ENCODE results near the gene SF3B6. TPM values are rescaled to one million over a fixed set of nuclear protein-coding genes. Genes with fewer than 3 reads are reported as not detected.
"Not testable (repeated sequence)": the region's sequence is repeated elsewhere in the genome, so short reads cannot be mapped to it uniquely, and the experiment has no call there.

SF3B6 gene
- polyA plus RNA-seq (2013, experiment 1 of 2; ENCODE audit: insufficient read length) = 115 TPM
- polyA plus RNA-seq (2013, experiment 2 of 2; ENCODE audit: insufficient read length) = 115 TPM

GRCh38 chr2:24075915-24076848 lies at the start of gene SF3B6:
TSS of gene SF3B6 (minus strand) at chr2:24076326. CDS start at chr2:24076229, 97 bp downstream.
- DNase-seq = peak; percentile 99

GRCh38 chr2:24123922-24124580 lies 47.9 kb upstream of the SF3B6 start:
- DNase-seq = peak; percentile 44

- peak; percentile 86 for DNase-seq
Observed at GRCh38 chr2:24123195-24123921, 47.2 kb upstream of the SF3B6 start, which contains the start of the genes FAM228B and PFN4. TSS of gene FAM228B (plus strand) at chr2:24123469. CDS start at chr2:24124362, 893 bp downstream. TSS of gene PFN4 (minus strand) at chr2:24123334. CDS start at chr2:24122535, 799 bp downstream.

GRCh38 chr2:24122366-24123194 lies 46.5 kb upstream of the SF3B6 start:
- DNase-seq = no peak

GRCh38 chr2:24121469-24121868 lies 45.3 kb upstream of the SF3B6 start:
- no peak for DNase-seq

GRCh38 chr2:24121066-24121465 lies 44.9 kb upstream of the SF3B6 start:
- DNase-seq = no peak

GRCh38 chr2:24117902-24118301 lies 41.8 kb upstream of the SF3B6 start:
- no peak for DNase-seq

GRCh38 chr2:24115057-24115456 lies 38.9 kb upstream of the SF3B6 start:
- DNase-seq = no peak

GRCh38 chr2:24111407-24111901 lies 35.3 kb upstream of the SF3B6 start:
- peak; percentile 43 for DNase-seq

GRCh38 chr2:24110660-24111303 lies 34.7 kb upstream of the SF3B6 start:
- DNase-seq = no peak

GRCh38 chr2:24109431-24109830 lies 33.3 kb upstream of the SF3B6 start:
- DNase-seq = not testable (repeated sequence)

- no peak for DNase-seq
Observed at GRCh38 chr2:24107336-24107735, 31.2 kb upstream of the SF3B6 start.

GRCh38 chr2:24106786-24107185 lies 30.7 kb upstream of the SF3B6 start:
- DNase-seq = no peak

GRCh38 chr2:24105816-24106215 lies 29.7 kb upstream of the SF3B6 start:
- DNase-seq = peak; percentile 23

GRCh38 chr2:24104906-24105305 lies 28.8 kb upstream of the SF3B6 start:
- no peak for DNase-seq

GRCh38 chr2:24104110-24104650 lies 28.1 kb upstream of the SF3B6 start:
- DNase-seq = no peak

GRCh38 chr2:24102677-24103076 lies 26.6 kb upstream of the SF3B6 start:
- no peak for DNase-seq

- DNase-seq = no peak
Observed at GRCh38 chr2:24101992-24102391, 25.9 kb upstream of the SF3B6 start.

GRCh38 chr2:24100732-24101131 lies 24.6 kb upstream of the SF3B6 start:
- not testable (repeated sequence) for DNase-seq

GRCh38 chr2:24095171-24095677 lies 19.1 kb upstream of the SF3B6 start:
- not testable (repeated sequence) for DNase-seq

Measured in fibroblast of skin of scalp (primary cell).